ENCODE data around the gene SLC5A5. TPM values are rescaled to one million over a fixed set of nuclear protein-coding genes. Genes with fewer than 3 reads are reported as not detected.

The SLC5A5 gene
- total RNA-seq, 1 experiment from 2014 or later, result 1.8 TPM

GRCh38 chr19:17874758-17875135 is 3.0 kb downstream of the SLC5A5 start:
- Mint-ChIP-seq H3K36me3 (ENCODE audit: insufficient read depth in 1 of 3, low read depth in 3 of 3) (no peaks in the 10 kb centered on the region), H3K4me1 (peaks cover 2 to 7% of the 10 kb centered on the region in 2 experiments; a peak in 3 of 4 replicates), H3K27me3 (ENCODE audit: low read depth) (peaks cover 29% of the 10 kb centered on the region), H3K9me3 (no peaks in the 10 kb centered on the region; a peak in 1 of 5 replicates), H3K27ac (no peak overlapping the region; a peak in 1 of 7 replicates), H3K4me3 (peak overlapping the region; percentile 67 to 78)
- H3K4ac ChIP-seq (ENCODE audit: low read depth, low read length), result no peak overlapping the region
- H3K14ac ChIP-seq (ENCODE audit: insufficient read depth, low read length), result no peak overlapping the region
- H3K18ac ChIP-seq (ENCODE audit: insufficient read length, low read depth, low read length), result no peak overlapping the region
- no peak overlapping the region for H4K8ac ChIP-seq (replicated peaks; ENCODE audit: insufficient read length, low read depth, low read length)
- H2BK5ac ChIP-seq (ENCODE audit: insufficient read length, low read length), result no peak overlapping the region
- H3K23me2 ChIP-seq (ENCODE audit: insufficient read length, low read depth, low read length, poor library complexity, severe bottlenecking), result peaks cover 8% of the 10 kb centered on the region
- no peak overlapping the region for H3K56ac ChIP-seq (ENCODE audit: insufficient read length, low read depth, low read length)
- H3K23ac ChIP-seq (ENCODE audit: insufficient read length, low read depth, low read length), result no peak overlapping the region
- H3K4me2 ChIP-seq (ENCODE audit: insufficient read depth, insufficient read length, low read length), result peak overlapping the region; percentile 93
- H3K79me2 ChIP-seq (ENCODE audit: insufficient read depth, low read length), result no peaks in the 10 kb centered on the region
- no peak overlapping the region for H2BK12ac ChIP-seq (ENCODE audit: insufficient read length, low read depth, low read length)
- TF ChIP-seq CTCF (conservative IDR thresholded peaks at IDR 0.05), result no peak
- no peaks in the 10 kb centered on the region for H3K79me1 ChIP-seq (ENCODE audit: insufficient read depth, low read depth, low read length, poor library complexity, severe bottlenecking)
- H3T11ph ChIP-seq (ENCODE audit: low read length), result no peak overlapping the region
- H2BK20ac ChIP-seq (ENCODE audit: low read depth, low read length, poor library complexity, severe bottlenecking), result no peak overlapping the region
- H2AFZ ChIP-seq (ENCODE audit: low read length), result no peak overlapping the region
- H3K9ac ChIP-seq (ENCODE audit: extremely low read depth, insufficient read length, low read length), result no peak overlapping the region
- no peak for DNase-seq
- H2AK5ac ChIP-seq (ENCODE audit: insufficient read length, low read length), result no peak overlapping the region
- no CpG with 5 or more reads among the region's 9 CpGs for WGBS (ENCODE audit: extremely low coverage, insufficient read length, low lambda C conversion rate)
- no peak overlapping the region for H4K91ac ChIP-seq (ENCODE audit: insufficient read length, low read depth, low read length)
- no peaks in the 10 kb centered on the region for H3K9me3 ChIP-seq (ENCODE audit: control insufficient read depth, low read depth, low read length)
- no peak overlapping the region for H2BK15ac ChIP-seq (ENCODE audit: low read depth, low read length)
- H3K27me3 ChIP-seq (ENCODE audit: insufficient read depth, low read length), result no peaks in the 10 kb centered on the region; the same call in 1 of the 2 replicates
- H4K20me1 ChIP-seq (ENCODE audit: control insufficient read depth, insufficient read depth, insufficient read length), result no peaks in the 10 kb centered on the region
- H3K4me1 ChIP-seq (ENCODE audit: insufficient read depth, low read length), result no peaks in the 10 kb centered on the region
- H4K5ac ChIP-seq (ENCODE audit: insufficient read length, low read depth, low read length), result no peak overlapping the region
- H2BK120ac ChIP-seq (ENCODE audit: low read depth, low read length, poor library complexity, severe bottlenecking), result no peak overlapping the region
- no peak overlapping the region for H3K27ac ChIP-seq (ENCODE audit: insufficient read length, low read depth, low read length)

Data from H9 (cell line).